WTC11 (cell line): ENCODE measurements around the gene MAGEC1.

Source experiments
- E2F4 ChIP-seq: sonication (generic); formaldehyde crosslinking; IDR thresholded peaks from 2 replicates; pipeline ENCODE4 v1.8.1; 2022; ENCODE audit warnings: low read depth, mild to moderate bottlenecking, moderate library complexity, missing genetic modification reagents, borderline replicate concordance
- TF ChIP-seq, protein P1 (sequence below): sonication (generic); formaldehyde crosslinking; IDR thresholded peaks from 2 replicates; pipeline ENCODE4 v1.8.1; 2022; ENCODE audit warnings: mild to moderate bottlenecking, missing genetic modification reagents, moderate library complexity, borderline replicate concordance
- TF ChIP-seq, protein P2 (sequence below): fragments of 200-600 bp; IDR thresholded peaks from 2 replicates; pipeline ENCODE4 v1.8.0; 2022; ENCODE audit warnings: antibody characterized with exemption
- TF ChIP-seq, protein P3 (sequence below): sonication (generic); formaldehyde crosslinking; IDR thresholded peaks from 2 replicates; pipeline ENCODE4 v1.8.0; 2022; ENCODE audit warnings: missing genetic modification reagents

DNA sequence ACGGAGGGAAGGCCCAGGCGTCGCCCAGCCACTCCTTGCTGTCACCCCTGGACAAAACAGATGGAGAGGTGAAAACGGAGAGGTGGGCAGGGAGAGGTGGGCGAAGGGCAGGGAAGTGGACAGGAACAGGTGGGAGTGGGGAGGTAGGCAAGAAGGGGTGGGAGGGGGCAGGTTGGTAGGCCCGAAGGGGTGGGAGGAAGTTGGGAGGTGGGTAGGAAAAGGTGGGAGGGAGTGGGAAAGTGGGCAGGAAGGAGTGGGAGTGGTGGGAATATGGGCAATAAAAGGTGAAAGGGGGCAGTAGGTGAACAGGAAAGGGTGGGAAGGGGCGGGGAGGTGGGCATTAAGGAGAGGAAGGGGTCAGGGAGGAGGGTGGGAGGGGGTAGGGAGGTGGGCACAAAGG, 9.0 kb upstream of the MAGEC1 start:
- TF ChIP-seq, protein P1, sequence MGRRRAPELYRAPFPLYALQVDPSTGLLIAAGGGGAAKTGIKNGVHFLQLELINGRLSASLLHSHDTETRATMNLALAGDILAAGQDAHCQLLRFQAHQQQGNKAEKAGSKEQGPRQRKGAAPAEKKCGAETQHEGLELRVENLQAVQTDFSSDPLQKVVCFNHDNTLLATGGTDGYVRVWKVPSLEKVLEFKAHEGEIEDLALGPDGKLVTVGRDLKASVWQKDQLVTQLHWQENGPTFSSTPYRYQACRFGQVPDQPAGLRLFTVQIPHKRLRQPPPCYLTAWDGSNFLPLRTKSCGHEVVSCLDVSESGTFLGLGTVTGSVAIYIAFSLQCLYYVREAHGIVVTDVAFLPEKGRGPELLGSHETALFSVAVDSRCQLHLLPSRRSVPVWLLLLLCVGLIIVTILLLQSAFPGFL (CRISPR knock-in tag): no peak
- TF ChIP-seq, protein P2, sequence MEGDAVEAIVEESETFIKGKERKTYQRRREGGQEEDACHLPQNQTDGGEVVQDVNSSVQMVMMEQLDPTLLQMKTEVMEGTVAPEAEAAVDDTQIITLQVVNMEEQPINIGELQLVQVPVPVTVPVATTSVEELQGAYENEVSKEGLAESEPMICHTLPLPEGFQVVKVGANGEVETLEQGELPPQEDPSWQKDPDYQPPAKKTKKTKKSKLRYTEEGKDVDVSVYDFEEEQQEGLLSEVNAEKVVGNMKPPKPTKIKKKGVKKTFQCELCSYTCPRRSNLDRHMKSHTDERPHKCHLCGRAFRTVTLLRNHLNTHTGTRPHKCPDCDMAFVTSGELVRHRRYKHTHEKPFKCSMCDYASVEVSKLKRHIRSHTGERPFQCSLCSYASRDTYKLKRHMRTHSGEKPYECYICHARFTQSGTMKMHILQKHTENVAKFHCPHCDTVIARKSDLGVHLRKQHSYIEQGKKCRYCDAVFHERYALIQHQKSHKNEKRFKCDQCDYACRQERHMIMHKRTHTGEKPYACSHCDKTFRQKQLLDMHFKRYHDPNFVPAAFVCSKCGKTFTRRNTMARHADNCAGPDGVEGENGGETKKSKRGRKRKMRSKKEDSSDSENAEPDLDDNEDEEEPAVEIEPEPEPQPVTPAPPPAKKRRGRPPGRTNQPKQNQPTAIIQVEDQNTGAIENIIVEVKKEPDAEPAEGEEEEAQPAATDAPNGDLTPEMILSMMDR: no peak
- TF ChIP-seq E2F4: no peak
- TF ChIP-seq, protein P3, sequence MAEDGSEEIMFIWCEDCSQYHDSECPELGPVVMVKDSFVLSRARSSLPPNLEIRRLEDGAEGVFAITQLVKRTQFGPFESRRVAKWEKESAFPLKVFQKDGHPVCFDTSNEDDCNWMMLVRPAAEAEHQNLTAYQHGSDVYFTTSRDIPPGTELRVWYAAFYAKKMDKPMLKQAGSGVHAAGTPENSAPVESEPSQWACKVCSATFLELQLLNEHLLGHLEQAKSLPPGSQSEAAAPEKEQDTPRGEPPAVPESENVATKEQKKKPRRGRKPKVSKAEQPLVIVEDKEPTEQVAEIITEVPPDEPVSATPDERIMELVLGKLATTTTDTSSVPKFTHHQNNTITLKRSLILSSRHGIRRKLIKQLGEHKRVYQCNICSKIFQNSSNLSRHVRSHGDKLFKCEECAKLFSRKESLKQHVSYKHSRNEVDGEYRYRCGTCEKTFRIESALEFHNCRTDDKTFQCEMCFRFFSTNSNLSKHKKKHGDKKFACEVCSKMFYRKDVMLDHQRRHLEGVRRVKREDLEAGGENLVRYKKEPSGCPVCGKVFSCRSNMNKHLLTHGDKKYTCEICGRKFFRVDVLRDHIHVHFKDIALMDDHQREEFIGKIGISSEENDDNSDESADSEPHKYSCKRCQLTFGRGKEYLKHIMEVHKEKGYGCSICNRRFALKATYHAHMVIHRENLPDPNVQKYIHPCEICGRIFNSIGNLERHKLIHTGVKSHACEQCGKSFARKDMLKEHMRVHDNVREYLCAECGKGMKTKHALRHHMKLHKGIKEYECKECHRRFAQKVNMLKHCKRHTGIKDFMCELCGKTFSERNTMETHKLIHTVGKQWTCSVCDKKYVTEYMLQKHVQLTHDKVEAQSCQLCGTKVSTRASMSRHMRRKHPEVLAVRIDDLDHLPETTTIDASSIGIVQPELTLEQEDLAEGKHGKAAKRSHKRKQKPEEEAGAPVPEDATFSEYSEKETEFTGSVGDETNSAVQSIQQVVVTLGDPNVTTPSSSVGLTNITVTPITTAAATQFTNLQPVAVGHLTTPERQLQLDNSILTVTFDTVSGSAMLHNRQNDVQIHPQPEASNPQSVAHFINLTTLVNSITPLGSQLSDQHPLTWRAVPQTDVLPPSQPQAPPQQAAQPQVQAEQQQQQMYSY: no peak
